Measurements from ENCODE around the gene TLDC2. TPM values are rescaled to one million over a fixed set of nuclear protein-coding genes. Genes with fewer than 3 reads are reported as not detected.

Gene TLDC2
- total and polyA plus RNA-seq, 2 of the 8 experiments (the other 6 are each of a cell fraction or from before 2014, with no cell fraction given): 0.29 to 0.34 TPM

DNA sequence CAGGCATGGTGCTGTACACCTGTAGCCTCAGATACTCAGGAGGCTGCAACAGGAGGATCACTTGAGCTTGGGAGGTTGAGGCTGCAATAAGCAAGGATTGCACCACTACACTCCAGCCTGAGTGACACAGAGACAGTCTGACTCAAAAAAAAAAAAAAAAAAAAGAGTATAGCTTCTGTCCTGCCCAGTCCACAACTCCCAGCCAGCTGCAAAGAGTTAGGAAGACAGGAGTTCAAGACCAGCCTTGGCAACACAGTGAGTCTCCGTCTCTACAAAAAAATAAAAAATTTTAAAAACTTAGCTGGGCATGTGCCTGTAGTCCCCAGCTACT, 28.3 kb upstream of the TLDC2 start (continued):
- TF ChIP-seq CTCF (IDR thresholded peaks at IDR 0.05; ENCODE audit: control extremely low read depth in 1 of 3, insufficient read depth in 1 of 3, low read depth in 1 of 3, low read length in 3 of 3) (no peak), JUND (IDR thresholded peaks at IDR 0.05; ENCODE audit: low read length) (no peak), TEAD4 (IDR thresholded peaks at IDR 0.05; ENCODE audit: low read depth, low read length) (no peak), CTBP2 (IDR thresholded peaks at IDR 0.05; ENCODE audit: borderline replicate concordance, insufficient read depth, insufficient read length, low read length) (no peak)

Measured in H1 (cell line).